Brain microvascular endothelial cell (primary cell): ENCODE data around the gene EVC.

Source experiments
- DNase-seq: peaks from one replicate; pipeline ENCODE4 v3.0.0-alpha.2; 2020
- H3K27ac ChIP-seq: fragments of 250-450 bp; sonication (Bioruptor Pico); 2 replicates; pipeline ENCODE4 v1.5.1; 2020; ENCODE audit warnings: mild to moderate bottlenecking, moderate library complexity
- H3K27me3 ChIP-seq: fragments of 250-450 bp; sonication (Bioruptor Pico); replicated peaks from 2 replicates; pipeline ENCODE4 v1.5.1; 2020; ENCODE audit warnings: mild to moderate bottlenecking
- H3K36me3 ChIP-seq: fragments of 250-450 bp; sonication (Bioruptor Pico); replicated peaks from 2 replicates; pipeline ENCODE4 v1.5.1; 2020; ENCODE audit warnings: mild to moderate bottlenecking
- H3K4me3 ChIP-seq: 2 replicates; pipeline ENCODE4 v1.5.1; 2011; ENCODE audit warnings: low read depth, mild to moderate bottlenecking, control low read depth, low read length, moderate library complexity
- in situ Hi-C: cut with HindIII; loops from 2 replicates; pipeline ENCODE4 v1.10.0; 2017; ENCODE audit warnings: low sequenced_read_pairs, low pct_ligation_motif_present
- TF ChIP-seq, protein P1 (sequence below): IDR thresholded peaks from 2 replicates; pipeline ENCODE4 v1.5.1; 2011; ENCODE audit warnings: low read depth, mild to moderate bottlenecking, moderate library complexity, low read length, control low read depth, inconsistent platforms; ENCODE audit errors: missing control alignments

The EVC gene

GRCh38 chr4:5797866-5798265, 86.9 kb downstream of the EVC start:
- in situ Hi-C loops: no loop called here
- DNase-seq: no peak
- Histone ChIP-seq H3K36me3 (peaks cover 75% of the 10 kb centered on the region), H3K27me3 (no peaks in the 10 kb centered on the region), H3K27ac (no peak overlapping the region), H3K4me3 (no peak overlapping the region)
- TF ChIP-seq, protein P1, sequence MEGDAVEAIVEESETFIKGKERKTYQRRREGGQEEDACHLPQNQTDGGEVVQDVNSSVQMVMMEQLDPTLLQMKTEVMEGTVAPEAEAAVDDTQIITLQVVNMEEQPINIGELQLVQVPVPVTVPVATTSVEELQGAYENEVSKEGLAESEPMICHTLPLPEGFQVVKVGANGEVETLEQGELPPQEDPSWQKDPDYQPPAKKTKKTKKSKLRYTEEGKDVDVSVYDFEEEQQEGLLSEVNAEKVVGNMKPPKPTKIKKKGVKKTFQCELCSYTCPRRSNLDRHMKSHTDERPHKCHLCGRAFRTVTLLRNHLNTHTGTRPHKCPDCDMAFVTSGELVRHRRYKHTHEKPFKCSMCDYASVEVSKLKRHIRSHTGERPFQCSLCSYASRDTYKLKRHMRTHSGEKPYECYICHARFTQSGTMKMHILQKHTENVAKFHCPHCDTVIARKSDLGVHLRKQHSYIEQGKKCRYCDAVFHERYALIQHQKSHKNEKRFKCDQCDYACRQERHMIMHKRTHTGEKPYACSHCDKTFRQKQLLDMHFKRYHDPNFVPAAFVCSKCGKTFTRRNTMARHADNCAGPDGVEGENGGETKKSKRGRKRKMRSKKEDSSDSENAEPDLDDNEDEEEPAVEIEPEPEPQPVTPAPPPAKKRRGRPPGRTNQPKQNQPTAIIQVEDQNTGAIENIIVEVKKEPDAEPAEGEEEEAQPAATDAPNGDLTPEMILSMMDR: no peak

DNA sequence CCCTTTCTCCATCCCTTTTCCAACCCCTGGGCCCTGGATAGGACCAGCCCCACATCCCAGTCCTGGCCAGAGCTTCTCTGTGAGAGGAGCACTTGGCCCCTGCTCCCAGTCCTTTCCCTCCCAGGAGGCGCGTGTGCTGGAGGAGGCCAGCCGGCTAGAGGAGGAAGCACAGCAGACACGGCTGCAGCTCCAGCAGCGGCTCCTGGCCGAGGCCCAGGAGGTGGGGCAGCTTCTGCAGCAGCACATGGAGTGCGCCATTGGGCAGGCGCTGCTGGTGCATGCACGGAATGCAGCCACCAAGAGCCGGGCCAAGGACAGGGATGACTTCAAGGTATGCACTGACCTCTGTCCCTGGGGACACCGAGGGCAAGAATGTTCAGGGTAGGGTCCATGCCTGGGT, 87.5 kb downstream of the EVC start:
- no peak for DNase-seq
- in situ Hi-C loops: no loop called here
- H3K27me3 ChIP-seq: no peaks in the 10 kb centered on the region
- H3K36me3 ChIP-seq: peaks cover 81% of the 10 kb centered on the region
- TF ChIP-seq, protein P1: no peak
- H3K4me3 ChIP-seq: no peak overlapping the region
- no peak overlapping the region for H3K27ac ChIP-seq

GRCh38 chr4:5798946-5799345, 87.9 kb downstream of the EVC start:
- TF ChIP-seq, protein P1: no peak
- H3K27ac ChIP-seq: no peak overlapping the region
- no peak overlapping the region for H3K4me3 ChIP-seq
- in situ Hi-C loops: no loop called here
- DNase-seq: no peak
- peaks cover 78% of the 10 kb centered on the region for H3K36me3 ChIP-seq
- H3K27me3 ChIP-seq: no peaks in the 10 kb centered on the region

GRCh38 chr4:5799406-5799805, 88.4 kb downstream of the EVC start:
- no peak for DNase-seq
- TF ChIP-seq, protein P1: no peak
- H3K36me3 ChIP-seq: peaks cover 82% of the 10 kb centered on the region

GRCh38 chr4:5800496-5800895, 89.5 kb downstream of the EVC start:
- Histone ChIP-seq H3K27me3 (no peaks in the 10 kb centered on the region), H3K36me3 (peaks cover 83% of the 10 kb centered on the region), H3K27ac (no peak overlapping the region), H3K4me3 (no peak overlapping the region)
- TF ChIP-seq, protein P1: no peak
- in situ Hi-C loops: no loop called here
- DNase-seq: no peak

More at GRCh38 chr4:5799406-5799805, 88.4 kb downstream of the EVC start:
- in situ Hi-C loops: no loop called here
- no peak overlapping the region for H3K4me3 ChIP-seq
- no peak overlapping the region for H3K27ac ChIP-seq
- no peaks in the 10 kb centered on the region for H3K27me3 ChIP-seq

DNA sequence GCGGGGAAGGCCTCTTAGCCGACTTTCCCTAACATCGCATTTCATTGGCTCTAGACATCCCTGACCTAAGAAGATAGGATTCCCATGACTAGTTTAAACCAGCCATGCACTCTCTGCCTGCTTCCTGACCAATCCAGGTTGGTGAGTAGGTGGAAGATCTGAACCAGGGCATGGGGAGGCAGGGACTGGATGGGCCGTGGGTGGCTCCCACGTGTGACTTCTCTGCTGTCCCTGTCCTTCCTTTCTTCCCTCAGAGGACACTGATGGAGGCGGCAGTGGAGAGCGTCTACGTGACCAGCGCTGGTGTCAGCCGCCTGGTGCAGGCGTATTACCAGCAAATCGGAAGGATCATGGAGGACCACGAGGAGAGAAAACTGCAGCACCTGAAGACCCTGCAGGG, 90.7 kb downstream of the EVC start:
- no peak overlapping the region for H3K27ac ChIP-seq
- H3K27me3 ChIP-seq: no peaks in the 10 kb centered on the region
- peaks cover 76% of the 10 kb centered on the region for H3K36me3 ChIP-seq
- H3K4me3 ChIP-seq: no peak overlapping the region
- TF ChIP-seq, protein P1: no peak
- DNase-seq: no peak
- in situ Hi-C loops: no loop called here
